SJSA1 (cell line): ENCODE data around the gene TCF15. TPM values are rescaled to one million over a fixed set of nuclear protein-coding genes. Genes with fewer than 3 reads are reported as not detected.
"Not testable (repeated sequence)": the region's sequence is repeated elsewhere in the genome, so short reads cannot be mapped to it uniquely, and the experiment has no call there.

ENCODE experiments used
- DNase-seq, 2 experiments: peaks; one replicate each; pipeline ENCODE4 v3.0.0-alpha.2; 2015 to 2020; ENCODE audit warnings: low spot score in 2 of 2, low read depth in 1 of 2
- H3K27ac ChIP-seq: fragments of 250-450 bp; sonication (Bioruptor Pico); 2 replicates; pipeline ENCODE4 v1.5.1; 2020; ENCODE audit warnings: mild to moderate bottlenecking, moderate library complexity
- H3K27me3 ChIP-seq: fragments of 250-450 bp; sonication (Bioruptor Pico); replicated peaks from 2 replicates; pipeline ENCODE4 v1.5.1; 2020; ENCODE audit warnings: mild to moderate bottlenecking, moderate library complexity
- H3K36me3 ChIP-seq: fragments of 250-450 bp; sonication (Bioruptor Pico); 2 replicates; pipeline ENCODE4 v1.5.1; 2020; ENCODE audit warnings: mild to moderate bottlenecking
- H3K4me1 ChIP-seq: fragments of 250-450 bp; sonication (Bioruptor Pico); replicated peaks from 2 replicates; pipeline ENCODE4 v1.6.1; 2021; ENCODE audit warnings: mild to moderate bottlenecking
- H3K4me3 ChIP-seq: fragments of 250-450 bp; sonication (Bioruptor Pico); 2 replicates; pipeline ENCODE4 v1.5.1; 2020; ENCODE audit warnings: mild to moderate bottlenecking
- H3K9me3 ChIP-seq: fragments of 250-450 bp; sonication (Bioruptor Pico); replicated peaks from 2 replicates; pipeline ENCODE4 v1.5.1; 2020; ENCODE audit warnings: mild to moderate bottlenecking
- total RNA-seq: library from RNA; depleted of rRNA; stranded (reverse); fragments of >200 nt; shearing (Covaris generic); gene quantifications from 2 replicates; pipeline ENCODE4 v1.2.3, GENCODE V29; 2014

Gene TCF15
- total RNA-seq, 1 experiment from 2014 or later = not detected

- no peaks in the 10 kb centered on the region for H3K27me3 ChIP-seq
- H3K4me3 ChIP-seq = no peak overlapping the region
- no peaks in the 10 kb centered on the region for H3K9me3 ChIP-seq
- H3K36me3 ChIP-seq = peaks cover 43% of the 10 kb centered on the region
- H3K4me1 ChIP-seq = peaks cover 8% of the 10 kb centered on the region
- H3K27ac ChIP-seq = no peak overlapping the region
- DNase-seq = no peak
These were observed 37.4 kb upstream of the TCF15 start for GRCh38 chr20:647479-648019.

GRCh38 chr20:646868-647233 is 36.7 kb upstream of the TCF15 start:
- Histone ChIP-seq H3K4me1 (peaks cover under 1% of the 10 kb centered on the region), H3K27me3 (no peaks in the 10 kb centered on the region), H3K9me3 (no peaks in the 10 kb centered on the region), H3K27ac (no peak overlapping the region), H3K4me3 (no peak overlapping the region), H3K36me3 (peaks cover 43% of the 10 kb centered on the region)
- no peak for DNase-seq

- DNase-seq = no peak
- Histone ChIP-seq H3K4me3 (no peak overlapping the region), H3K27ac (no peak overlapping the region), H3K4me1 (no peaks in the 10 kb centered on the region), H3K27me3 (peaks cover 2% of the 10 kb centered on the region; the same call in 1 of the 2 replicates), H3K36me3 (peaks cover 43% of the 10 kb centered on the region), H3K9me3 (no peaks in the 10 kb centered on the region)
These were observed 36.2 kb upstream of the TCF15 start for GRCh38 chr20:646107-646867.

GRCh38 chr20:645318-646106 is 35.4 kb upstream of the TCF15 start:
- Histone ChIP-seq H3K9me3 (no peaks in the 10 kb centered on the region), H3K4me3 (no peak overlapping the region), H3K4me1 (no peaks in the 10 kb centered on the region), H3K27me3 (peaks cover 8% of the 10 kb centered on the region; the same call in 1 of the 2 replicates), H3K27ac (no peak overlapping the region), H3K36me3 (peaks cover 41% of the 10 kb centered on the region)
- peak; percentile 56 to 60 for DNase-seq

- peaks cover 8% of the 10 kb centered on the region; the same call in 1 of the 2 replicates for H3K27me3 ChIP-seq
- H3K27ac ChIP-seq = no peak overlapping the region
- no peaks in the 10 kb centered on the region for H3K9me3 ChIP-seq
These were observed 34.7 kb upstream of the TCF15 start for GRCh38 chr20:644692-645317.

GRCh38 chr20:642398-643174 is 32.5 kb upstream of the TCF15 start:
- Histone ChIP-seq H3K9me3 (no peaks in the 10 kb centered on the region), H3K4me3 (no peak overlapping the region), H3K27me3 (peaks cover 8% of the 10 kb centered on the region; the same call in 1 of the 2 replicates), H3K36me3 (peaks cover 15% of the 10 kb centered on the region), H3K27ac (no peak overlapping the region), H3K4me1 (no peaks in the 10 kb centered on the region)
- DNase-seq = no peak

More at GRCh38 chr20:644692-645317, 34.7 kb upstream of the TCF15 start:
- DNase-seq = no peak
- Histone ChIP-seq H3K4me1 (no peaks in the 10 kb centered on the region), H3K4me3 (no peak overlapping the region), H3K36me3 (peaks cover 35% of the 10 kb centered on the region)

GRCh38 chr20:642013-642397 is 31.9 kb upstream of the TCF15 start:
- not testable (repeated sequence) for H3K4me3 ChIP-seq, H3K36me3 ChIP-seq, DNase-seq, H3K27me3 ChIP-seq, H3K9me3 ChIP-seq, H3K27ac ChIP-seq, H3K4me1 ChIP-seq

GRCh38 chr20:641516-641875 is 31.4 kb upstream of the TCF15 start:
- H3K27ac ChIP-seq = no peak overlapping the region
- DNase-seq = no peak
- no peaks in the 10 kb centered on the region for H3K4me1 ChIP-seq
- H3K9me3 ChIP-seq = no peaks in the 10 kb centered on the region
- H3K36me3 ChIP-seq = 0 out of 2 replicates have a peak, but pooled peaks cover 5% of the 10 kb centered on the region
- peaks cover 8% of the 10 kb centered on the region; the same call in 1 of the 2 replicates for H3K27me3 ChIP-seq
- H3K4me3 ChIP-seq = no peak overlapping the region

- no peak for DNase-seq
- Histone ChIP-seq H3K4me3 (no peak overlapping the region), H3K27me3 (peaks cover 8% of the 10 kb centered on the region; the same call in 1 of the 2 replicates), H3K4me1 (no peaks in the 10 kb centered on the region), H3K27ac (no peak overlapping the region), H3K9me3 (no peaks in the 10 kb centered on the region), H3K36me3 (0 out of 2 replicates have a peak, but pooled peaks cover 3% of the 10 kb centered on the region)
These were observed 30.8 kb upstream of the TCF15 start for GRCh38 chr20:640674-641515.

GRCh38 chr20:638579-638978 is 28.5 kb upstream of the TCF15 start:
- DNase-seq = no peak
- Histone ChIP-seq H3K4me3 (no peak overlapping the region), H3K27ac (no peak overlapping the region), H3K4me1 (no peaks in the 10 kb centered on the region), H3K27me3 (peaks cover 8% of the 10 kb centered on the region; the same call in 1 of the 2 replicates), H3K36me3 (no peaks in the 10 kb centered on the region), H3K9me3 (no peaks in the 10 kb centered on the region)

- Histone ChIP-seq H3K27me3 (peaks cover 8% of the 10 kb centered on the region), H3K9me3 (no peaks in the 10 kb centered on the region), H3K36me3 (no peaks in the 10 kb centered on the region), H3K27ac (no peak overlapping the region), H3K4me3 (no peak overlapping the region), H3K4me1 (no peaks in the 10 kb centered on the region)
- DNase-seq = no peak
These were observed 27.4 kb upstream of the TCF15 start for GRCh38 chr20:637559-637958.

GRCh38 chr20:635893-636338 is 25.8 kb upstream of the TCF15 start:
- Histone ChIP-seq H3K36me3 (no peaks in the 10 kb centered on the region), H3K9me3 (no peaks in the 10 kb centered on the region), H3K27me3 (peaks cover 7% of the 10 kb centered on the region), H3K4me3 (no peak overlapping the region), H3K4me1 (no peaks in the 10 kb centered on the region), H3K27ac (no peak overlapping the region)
- DNase-seq = no peak
